GM12878 (cell line): ENCODE measurements around the gene NFYC.

Source experiments
- CREM ChIP-seq: IDR thresholded peaks from 2 replicates; pipeline ENCODE4 v1.6.1; 2014; ENCODE audit warnings: antibody characterized with exemption, low read depth
- EGR1 ChIP-seq, 2 experiments: IDR thresholded peaks; 1 replicate in 1 of 2; 2 replicates in 1 of 2; pipeline ENCODE4 v1.6.1; 2011 to 2012; ENCODE audit warnings: low read depth in 2 of 2, low read length in 2 of 2, borderline replicate concordance in 1 of 2, mild to moderate bottlenecking in 1 of 2, moderate library complexity in 1 of 2
- POLR2A ChIP-seq: IDR thresholded peaks from 2 replicates; pipeline ENCODE4 v1.6.1; 2011; ENCODE audit warnings: low read depth, mild to moderate bottlenecking, low read length
- SMAD1 ChIP-seq: fragments of 450-650 bp; IDR thresholded peaks from 2 replicates; pipeline ENCODE4 v1.6.1; 2018; ENCODE audit warnings: mild to moderate bottlenecking, low read depth; ENCODE audit not compliant: partially characterized antibody
- STAT3 ChIP-seq: IDR thresholded peaks from 2 replicates; pipeline ENCODE4 v1.6.1; 2011; ENCODE audit warnings: low read depth, low read length, improper control_type of control experiment
- TF ChIP-seq, protein P1 (sequence below): fragments of 450-650 bp; IDR thresholded peaks from 2 replicates; pipeline ENCODE4 v1.6.1; 2016; ENCODE audit warnings: mild to moderate bottlenecking

DNA sequence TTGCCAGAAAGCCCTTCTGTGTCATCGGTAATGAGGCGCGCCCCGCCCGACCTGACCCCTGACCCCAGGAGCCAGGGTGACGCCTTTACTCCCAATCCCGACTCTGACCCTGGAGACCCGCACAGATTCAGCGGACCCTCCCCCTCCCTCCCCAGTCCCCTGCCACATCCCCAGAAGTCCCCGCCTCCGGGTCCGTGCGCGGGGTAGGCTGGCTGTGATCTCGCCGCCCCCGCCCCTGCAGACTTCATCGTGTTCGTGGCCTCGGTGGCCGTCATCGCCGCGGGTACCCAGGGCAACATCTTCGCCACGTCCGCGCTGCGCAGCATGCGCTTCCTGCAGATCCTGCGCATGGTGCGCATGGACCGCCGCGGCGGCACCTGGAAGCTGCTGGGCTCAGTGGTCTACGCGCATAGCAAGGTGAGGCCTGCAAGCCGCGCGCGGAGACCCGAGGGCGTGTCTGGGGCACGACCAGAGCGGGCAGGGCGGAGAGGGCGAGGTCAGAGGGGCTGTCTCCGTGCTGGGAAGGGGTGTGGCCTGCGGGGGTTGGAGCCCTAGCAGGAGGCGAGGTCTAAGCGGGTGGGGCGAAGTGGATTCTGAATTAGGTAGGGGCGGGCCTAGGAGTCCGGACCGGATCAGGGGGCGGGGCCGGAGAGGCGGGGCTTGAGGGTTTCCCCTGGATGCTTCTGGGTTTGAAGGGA is 126.9 kb downstream of the NFYC start:
- TF ChIP-seq, protein P1, sequence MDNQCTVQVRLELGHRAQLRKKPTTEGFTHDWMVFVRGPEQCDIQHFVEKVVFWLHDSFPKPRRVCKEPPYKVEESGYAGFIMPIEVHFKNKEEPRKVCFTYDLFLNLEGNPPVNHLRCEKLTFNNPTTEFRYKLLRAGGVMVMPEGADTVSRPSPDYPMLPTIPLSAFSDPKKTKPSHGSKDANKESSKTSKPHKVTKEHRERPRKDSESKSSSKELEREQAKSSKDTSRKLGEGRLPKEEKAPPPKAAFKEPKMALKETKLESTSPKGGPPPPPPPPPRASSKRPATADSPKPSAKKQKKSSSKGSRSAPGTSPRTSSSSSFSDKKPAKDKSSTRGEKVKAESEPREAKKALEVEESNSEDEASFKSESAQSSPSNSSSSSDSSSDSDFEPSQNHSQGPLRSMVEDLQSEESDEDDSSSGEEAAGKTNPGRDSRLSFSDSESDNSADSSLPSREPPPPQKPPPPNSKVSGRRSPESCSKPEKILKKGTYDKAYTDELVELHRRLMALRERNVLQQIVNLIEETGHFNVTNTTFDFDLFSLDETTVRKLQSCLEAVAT: no peak
- TF ChIP-seq SMAD1 (no peak), CREM (no peak), POLR2A (0 out of 2 replicates have a peak, but pooled peaks have one; percentile 30), EGR1 (IDR thresholded peaks at IDR 0.05; ENCODE audit: borderline replicate concordance in 1 of 2, low read depth in 2 of 2, low read length in 2 of 2) (peak in 1 of 2 experiments; percentile 54; a peak in 1 of 3 replicates), STAT3 (no peak)
